Measurements from ENCODE around the gene EIF2AK2.
A peak's percentile ranks its signal among the peaks of the same experiment; 100 is the strongest.

The EIF2AK2 gene

DNA sequence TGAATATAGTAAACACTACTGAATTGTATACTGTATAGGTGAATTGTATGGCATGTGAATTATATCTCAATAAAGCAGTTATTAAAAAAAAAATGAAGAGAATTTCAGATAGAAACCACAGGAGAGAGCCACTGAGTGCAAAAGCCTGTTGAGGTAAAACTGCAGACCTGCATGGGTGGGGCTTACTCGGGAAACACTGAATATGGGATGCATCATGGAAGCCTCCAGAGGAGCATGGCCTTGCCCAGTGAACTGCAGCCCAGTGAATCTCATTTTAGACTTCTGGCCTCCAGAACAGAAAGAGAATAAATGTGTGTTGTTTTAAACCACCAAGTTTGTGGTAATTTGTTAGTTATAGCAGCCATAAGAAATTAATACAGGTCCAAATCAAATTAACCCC, 56.7 kb downstream of the EIF2AK2 start:
- DNase-seq (ENCODE audit: low read depth in 3 of 3) = no peak

GRCh38 chr2:37098416-37099118, 58.2 kb downstream of the EIF2AK2 start:
- no peak for DNase-seq (ENCODE audit: low read depth in 3 of 3)

DNA sequence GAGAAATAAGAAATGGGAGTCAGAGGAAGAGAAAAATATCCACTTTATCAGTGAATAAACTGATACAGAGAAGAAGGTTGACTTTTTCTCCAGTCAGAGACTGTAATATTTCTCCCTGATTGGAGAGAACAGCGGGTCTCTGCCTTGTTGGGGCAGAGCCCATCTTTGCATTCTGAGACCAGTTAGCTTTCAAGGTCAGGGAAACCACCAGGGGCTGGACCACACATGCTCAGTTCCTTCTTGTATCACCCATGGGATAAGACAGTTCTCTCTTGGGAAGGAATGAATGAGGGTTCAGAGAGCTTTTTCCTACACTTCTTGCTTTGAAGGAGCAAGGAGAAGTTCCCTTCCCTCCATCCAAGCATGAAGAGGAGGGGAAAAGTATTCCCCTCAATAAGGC, 60.2 kb downstream of the EIF2AK2 start:
- DNase-seq (ENCODE audit: low read depth in 3 of 3) = no peak

DNA sequence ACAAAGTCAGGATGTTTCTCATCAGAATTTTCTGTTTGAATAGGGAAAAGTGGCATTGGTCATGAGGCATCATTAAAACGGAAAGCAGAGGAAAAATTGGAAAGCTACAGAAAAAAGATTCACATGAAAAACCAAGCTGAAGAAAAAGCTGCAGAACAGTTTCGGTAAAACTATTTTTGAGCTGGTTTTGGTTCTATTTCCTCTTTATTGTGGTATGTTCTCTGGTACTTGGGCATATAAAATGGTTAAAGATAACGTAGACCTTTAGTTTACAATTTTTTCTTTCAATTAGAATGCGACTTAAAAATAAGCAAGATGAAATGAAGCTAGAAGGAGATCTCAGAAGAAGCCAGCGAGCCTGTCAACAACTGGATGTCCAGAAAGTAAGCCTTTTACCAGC, 64.9 kb downstream of the EIF2AK2 start:
- DNase-seq (ENCODE audit: low read depth in 3 of 3) = no peak

DNA sequence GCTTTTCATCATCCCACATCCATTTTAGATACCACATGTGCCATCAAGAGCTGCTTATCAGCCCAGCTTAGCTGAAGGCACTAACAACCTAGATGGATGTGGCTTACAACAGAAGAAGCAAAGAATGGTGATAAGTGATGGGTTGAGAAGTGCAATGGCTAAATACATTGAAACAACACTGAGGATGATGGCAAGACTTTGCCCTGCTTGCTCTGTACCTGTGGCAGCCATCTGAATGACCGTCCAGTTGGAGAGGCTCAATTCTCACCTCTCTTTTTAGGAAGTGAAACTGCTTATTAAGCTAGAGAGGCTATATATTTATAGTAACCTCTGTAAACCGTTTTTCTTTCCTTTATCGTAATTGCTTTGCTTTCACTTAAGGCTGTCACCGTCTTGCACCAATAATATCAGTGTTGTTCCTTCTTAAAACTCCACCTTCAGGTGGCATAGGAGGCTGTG, 66.7 kb downstream of the EIF2AK2 start:
- DNase-seq (ENCODE audit: low read depth in 3 of 3) = no peak

GRCh38 chr2:37085731-37086147, 71.0 kb downstream of the EIF2AK2 start:
- no peak for DNase-seq (ENCODE audit: low read depth in 3 of 3)

DNA sequence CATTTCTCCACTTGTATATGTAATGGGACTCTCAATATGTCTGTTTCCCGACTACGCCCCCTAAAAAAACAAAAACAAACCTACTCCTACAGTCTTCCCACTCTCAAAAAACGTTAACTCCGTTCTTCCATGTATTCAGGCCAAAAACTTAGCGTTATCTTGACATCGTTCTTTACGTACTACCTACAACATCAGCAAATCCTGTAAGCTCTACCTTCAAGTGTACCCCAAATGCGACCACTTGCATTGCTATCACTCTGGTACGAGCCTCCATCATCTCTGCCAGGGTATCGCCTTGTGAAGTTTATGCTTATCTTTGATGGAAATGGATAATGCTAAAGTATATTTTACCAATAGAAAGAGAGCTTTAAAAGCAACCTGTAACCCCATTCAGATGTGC, 72.0 kb downstream of the EIF2AK2 start:
- no peak for DNase-seq (ENCODE audit: low read depth in 3 of 3)

DNA sequence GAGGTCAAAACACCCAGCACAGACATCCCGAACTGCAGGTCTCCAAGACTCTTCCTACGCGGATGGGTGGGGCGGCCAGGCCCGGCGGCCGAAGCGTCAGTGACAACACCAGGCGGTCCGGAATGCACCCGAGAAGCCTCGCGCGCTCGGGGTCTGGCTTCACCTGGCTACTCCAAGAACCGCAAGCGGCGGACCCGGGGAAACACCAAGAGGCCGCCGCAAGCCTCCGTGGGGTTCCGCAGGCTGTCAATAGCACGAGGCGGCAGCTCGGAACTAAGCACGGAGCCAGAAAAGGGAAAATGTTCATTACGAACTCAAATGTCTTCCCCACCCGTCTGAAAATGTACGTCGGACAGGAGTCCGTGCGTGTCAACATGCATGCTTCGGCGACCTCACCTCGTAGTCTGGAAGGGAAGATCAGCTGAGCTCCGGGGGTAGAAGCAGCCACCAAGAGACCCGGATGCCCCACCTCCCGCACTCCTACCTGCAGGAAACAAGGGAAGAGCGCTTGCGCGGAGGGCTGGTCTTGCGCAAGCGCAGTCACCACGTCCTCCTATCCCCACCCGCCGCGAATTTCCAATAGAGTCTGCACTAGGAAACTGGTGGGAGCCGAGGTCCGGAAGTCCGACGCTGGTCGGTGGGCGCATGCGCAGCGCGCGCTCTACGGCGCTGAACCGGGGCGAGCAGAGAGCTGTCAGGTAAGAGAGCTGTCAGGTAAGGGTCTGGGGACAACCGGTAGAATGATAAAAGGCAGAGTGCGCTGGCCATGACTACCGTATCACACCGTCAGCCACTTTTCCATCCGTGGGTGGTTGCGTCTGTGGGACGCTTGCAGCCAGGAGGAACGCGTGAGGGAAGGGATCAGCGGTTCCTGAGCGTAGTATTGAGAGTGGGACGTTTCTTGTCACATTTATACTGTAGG, 72.6 kb downstream of the EIF2AK2 start, which contains the start of the genes GPATCH11 and HEATR5B:
TSS of gene GPATCH11 (plus strand) at position 646 of the 922 bp plus-strand sequence. CDS start 3,864 bp downstream, outside the sequence.
TSS of gene HEATR5B (minus strand) at position 500 of the 922 bp plus-strand sequence. CDS start 958 bp downstream, outside the sequence.
- DNase-seq (ENCODE audit: low read depth in 3 of 3) = peak; percentile 86 to 91 (median 90)

- DNase-seq (ENCODE audit: low read depth in 3 of 3) = no peak
These were observed 76.1 kb downstream of the EIF2AK2 start for GRCh38 chr2:37080689-37081088.

DNA sequence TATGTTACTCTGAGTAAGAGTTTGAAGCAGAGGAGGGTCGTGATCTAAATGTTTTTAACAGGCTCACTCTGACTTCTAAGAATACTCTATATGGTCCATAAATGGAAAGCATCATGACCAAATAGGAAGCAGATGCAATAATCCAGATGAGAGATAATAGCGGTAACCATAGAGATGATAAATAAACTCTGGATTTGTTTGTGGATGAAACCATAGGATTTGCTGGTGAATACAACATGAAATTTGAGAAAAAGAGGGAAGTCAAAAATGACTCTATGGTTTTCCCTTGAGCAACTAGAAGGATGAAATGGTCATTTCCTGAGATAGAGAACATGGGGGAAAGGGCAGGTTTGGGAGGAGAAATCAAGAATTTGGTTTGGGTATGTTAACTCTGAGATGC, 76.5 kb downstream of the EIF2AK2 start:
- DNase-seq (ENCODE audit: low read depth in 3 of 3) = no peak

- no peak for DNase-seq (ENCODE audit: low read depth in 3 of 3)
These were observed 85.8 kb downstream of the EIF2AK2 start for GRCh38 chr2:37070931-37071330.

DNA sequence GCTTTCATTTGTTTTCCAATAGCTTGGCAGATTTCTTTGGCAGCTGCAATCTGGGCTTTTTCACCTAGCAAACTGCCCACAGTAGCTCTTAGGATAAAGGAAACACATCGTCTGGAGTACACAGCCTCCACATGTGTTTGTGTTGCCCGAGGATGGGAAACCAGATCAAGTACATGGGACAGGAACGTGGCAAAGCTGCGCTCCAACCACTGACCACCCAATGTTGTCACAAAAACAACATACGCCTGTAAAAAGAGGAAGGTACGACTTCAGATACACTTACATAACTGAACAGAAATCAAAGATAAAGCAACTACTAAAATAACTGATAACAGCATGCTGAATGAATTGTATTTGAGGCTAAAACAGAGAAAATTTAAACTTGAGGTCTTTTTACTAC, 88.1 kb downstream of the EIF2AK2 start:
- DNase-seq (ENCODE audit: low read depth in 3 of 3) = no peak

GRCh38 chr2:37061776-37062175, 95.0 kb downstream of the EIF2AK2 start:
- DNase-seq (ENCODE audit: low read depth in 3 of 3) = no peak

DNA sequence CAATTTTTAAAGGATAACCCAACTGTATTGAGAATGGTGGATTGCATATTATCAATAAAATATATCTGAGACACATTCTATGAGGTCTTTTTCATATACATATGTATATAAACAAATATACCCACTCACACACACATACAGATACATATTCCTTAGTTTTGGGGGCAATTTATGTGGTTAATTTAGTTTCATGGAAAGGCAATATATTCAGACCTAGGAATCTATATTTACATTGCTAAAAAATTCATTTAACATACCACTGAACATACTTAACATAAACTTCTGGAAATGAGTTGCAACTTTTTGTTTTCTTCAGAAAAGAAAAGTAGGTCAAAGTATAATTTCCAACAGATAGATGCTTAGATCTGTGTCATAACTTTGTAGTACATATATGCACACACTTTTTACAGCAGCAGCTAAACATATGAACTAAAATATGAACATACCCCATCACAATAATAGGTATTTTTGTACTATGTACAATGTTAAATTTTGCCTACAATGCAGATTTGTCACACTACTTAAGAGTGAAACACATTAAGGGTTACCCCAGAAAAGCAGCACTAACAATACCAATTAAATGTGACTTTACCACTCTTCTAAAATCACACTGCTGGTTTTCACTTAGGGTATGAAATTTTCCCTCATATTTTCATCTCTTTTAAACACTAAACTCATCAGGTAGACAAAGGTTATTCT, 95.6 kb downstream of the EIF2AK2 start:
- DNase-seq (ENCODE audit: low read depth in 3 of 3) = no peak

DNA sequence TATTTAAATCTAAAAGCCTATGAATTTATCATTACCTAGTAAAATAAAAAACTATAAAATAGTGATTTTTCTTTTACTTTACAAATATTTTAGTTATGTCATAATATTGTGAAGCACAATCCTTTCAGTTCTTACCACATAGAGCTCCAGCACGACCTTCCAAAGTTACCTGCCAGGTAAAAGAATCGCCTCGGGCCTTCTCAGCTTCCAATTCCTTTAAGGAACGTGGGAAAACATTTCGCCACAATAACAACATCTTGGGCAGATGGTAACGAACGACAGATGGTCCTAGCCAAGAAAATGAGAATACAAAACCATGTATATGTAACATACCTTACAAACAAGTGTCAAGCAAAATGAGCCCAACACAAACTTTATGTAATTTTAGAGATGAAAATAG, 96.3 kb downstream of the EIF2AK2 start:
- no peak for DNase-seq (ENCODE audit: low read depth in 3 of 3)

DNA sequence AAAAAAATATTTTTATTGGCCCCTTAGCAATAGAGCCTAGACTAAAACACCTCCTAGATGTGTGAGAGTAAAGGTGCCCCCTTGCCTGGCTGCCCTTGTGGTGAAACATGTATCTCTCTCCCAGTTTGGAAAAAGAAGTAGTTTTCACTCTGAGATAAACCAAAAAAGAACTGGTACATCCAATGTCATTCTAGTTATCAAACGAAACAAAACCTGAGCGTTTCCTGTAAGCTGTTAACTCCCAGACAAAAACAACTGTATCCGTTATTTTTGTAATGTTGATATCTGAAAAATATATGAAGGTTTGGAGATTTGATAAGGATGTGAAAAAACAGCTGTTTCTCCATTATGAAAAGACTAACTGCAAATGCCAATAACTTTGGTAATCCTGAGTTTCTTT, 96.9 kb downstream of the EIF2AK2 start:
- no peak for DNase-seq (ENCODE audit: low read depth in 3 of 3)

DNA sequence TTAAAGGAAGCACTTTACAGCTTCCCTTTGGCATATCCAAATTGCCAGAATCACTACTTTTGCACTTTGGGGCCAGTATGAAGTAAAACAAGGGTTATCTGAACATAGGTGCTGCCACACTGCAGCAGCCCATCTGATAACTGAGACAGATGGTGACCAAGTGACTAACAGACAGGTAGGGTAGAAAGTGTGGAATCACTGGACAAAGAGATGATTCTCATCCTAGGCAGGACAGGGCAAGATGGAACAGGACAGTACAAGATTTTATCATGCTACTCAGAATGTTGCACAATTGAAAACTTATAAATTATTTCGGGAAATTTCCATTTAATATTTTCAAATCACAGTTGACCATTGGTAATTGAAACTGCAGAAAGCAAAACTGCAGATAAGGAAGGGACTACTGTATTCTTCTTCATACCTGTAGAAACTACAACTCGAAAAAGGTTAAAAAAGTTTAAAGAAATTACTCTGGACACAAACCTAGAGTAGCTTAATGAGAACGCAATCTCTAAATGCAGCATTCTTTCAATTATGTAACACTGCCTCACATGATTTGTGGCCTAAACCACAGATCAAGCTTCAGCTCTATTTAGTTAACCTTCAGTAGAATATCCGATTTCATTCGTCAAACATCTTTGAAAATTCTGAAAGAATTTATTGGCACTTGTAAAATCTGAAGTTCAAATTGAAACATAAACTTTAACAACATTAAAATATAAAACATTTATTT, 104.0 kb downstream of the EIF2AK2 start:
- no peak for DNase-seq (ENCODE audit: low read depth in 3 of 3)

Measured in stimulated activated CD4-positive, alpha-beta T cell treated with anti-CD3 and anti-CD28 coated beads, TNF-alpha, amount 100 ng/mL, for 48 hours (primary cell).